NOMO-1 (cell line): ENCODE data around the gene BEX3.
"Not testable (repeated sequence)": the region's sequence is repeated elsewhere in the genome, so short reads cannot be mapped to it uniquely, and the experiment has no call there.

ENCODE experiments used
- DNase-seq, 2 experiments: peaks; one replicate each; lab custom pipeline; 2025; ENCODE audit not compliant: unreplicated experiment in 2 of 2; lab: John Stamatoyannopoulos, UW

The BEX3 gene

GRCh38 chrX:103378990-103379389, 2.7 kb downstream of the BEX3 start:
- DNase-seq = no peak

- DNase-seq = no peak
These were observed 6.5 kb downstream of the BEX3 start for GRCh38 chrX:103382877-103383276.

- no peak for DNase-seq
These were observed 8.3 kb downstream of the BEX3 start for GRCh38 chrX:103384672-103385071.

- DNase-seq = not testable (repeated sequence)
These were observed 9.0 kb downstream of the BEX3 start for GRCh38 chrX:103385283-103385830.

GRCh38 chrX:103386332-103386731, 10.0 kb downstream of the BEX3 start:
- DNase-seq = no peak

- no peak for DNase-seq
These were observed 17.1 kb downstream of the BEX3 start for GRCh38 chrX:103393487-103393886.

- DNase-seq = no peak
These were observed 19.8 kb downstream of the BEX3 start for GRCh38 chrX:103396186-103396585.

GRCh38 chrX:103396660-103397059, 20.3 kb downstream of the BEX3 start:
- no peak for DNase-seq

GRCh38 chrX:103397707-103398106, 21.4 kb downstream of the BEX3 start:
- no peak for DNase-seq

GRCh38 chrX:103398421-103398864, 22.1 kb downstream of the BEX3 start:
- DNase-seq = peak; percentile 47 to 48

GRCh38 chrX:103399744-103400143, 23.4 kb downstream of the BEX3 start:
- DNase-seq = no peak

GRCh38 chrX:103400931-103401330, 24.6 kb downstream of the BEX3 start:
- no peak for DNase-seq

- peak; percentile 10 to 35 for DNase-seq
These were observed 28.1 kb downstream of the BEX3 start for GRCh38 chrX:103404231-103405008.

- DNase-seq = no peak
These were observed 28.6 kb downstream of the BEX3 start for GRCh38 chrX:103405009-103405333.

- no peak for DNase-seq
These were observed 29.9 kb downstream of the BEX3 start for GRCh38 chrX:103406256-103406655.

- no peak for DNase-seq
These were observed 31.4 kb downstream of the BEX3 start for GRCh38 chrX:103407776-103408175.

- not testable (repeated sequence) for DNase-seq
These were observed 35.4 kb downstream of the BEX3 start for GRCh38 chrX:103411721-103412120.

GRCh38 chrX:103413705-103414387, 37.5 kb downstream of the BEX3 start:
- no peak for DNase-seq

- DNase-seq = no peak
These were observed 38.2 kb downstream of the BEX3 start for GRCh38 chrX:103414561-103414960.

- no peak for DNase-seq
These were observed 38.7 kb downstream of the BEX3 start for GRCh38 chrX:103415068-103415467.

GRCh38 chrX:103415528-103415927, 39.2 kb downstream of the BEX3 start:
- no peak for DNase-seq

- DNase-seq = no peak
These were observed 41.0 kb downstream of the BEX3 start for GRCh38 chrX:103417370-103417769.
